ENCODE data around the gene USP43.

The USP43 gene

GRCh38 chr17:9670596-9670995, 25.3 kb downstream of the USP43 start:
- no peak overlapping the region for H3K4me3 ChIP-seq (ENCODE audit: low read length)
- H3K9ac ChIP-seq (ENCODE audit: low read length) = no peak overlapping the region
- no peaks in the 10 kb centered on the region for H3K36me3 ChIP-seq (replicated peaks; ENCODE audit: insufficient read depth, low read length)
- no peak overlapping the region for H2AFZ ChIP-seq (ENCODE audit: low read length)
- no peaks in the 10 kb centered on the region for H4K20me1 ChIP-seq (ENCODE audit: insufficient read depth, low read length)
- no peaks in the 10 kb centered on the region; the same call in 1 of the 2 replicates for H3K27me3 ChIP-seq (replicated peaks; ENCODE audit: insufficient read depth, low read length)
- H3K4me1 ChIP-seq (ENCODE audit: low read length) = no peaks in the 10 kb centered on the region
- H3K79me2 ChIP-seq (ENCODE audit: low read length) = no peaks in the 10 kb centered on the region
- no peaks in the 10 kb centered on the region for H3F3A ChIP-seq (ENCODE audit: insufficient read depth, low read length)
- H3K9me3 ChIP-seq (replicated peaks; ENCODE audit: insufficient read depth, low read length) = no peaks in the 10 kb centered on the region
- no peak overlapping the region for H3K4me2 ChIP-seq (ENCODE audit: low read depth, low read length)
- TF ChIP-seq EZH2phosphoT487 (IDR thresholded peaks at IDR 0.05; ENCODE audit: low read length) = no peak
- no peak for TF ChIP-seq EZH2 (optimal IDR thresholded peaks at IDR 0.05; ENCODE audit: low read depth, low read length)
- no peak for TF ChIP-seq CTCF (IDR thresholded peaks at IDR 0.05; ENCODE audit: low read length)
- DNase-seq = no peak
- H3K27ac ChIP-seq (ENCODE audit: low read length) = no peak overlapping the region
- H3K9me2 ChIP-seq (replicated peaks; ENCODE audit: insufficient read depth, low read length) = no peaks in the 10 kb centered on the region

GRCh38 chr17:9671559-9671958, 26.2 kb downstream of the USP43 start:
- H3K27ac ChIP-seq (ENCODE audit: low read length) = no peak overlapping the region
- no peaks in the 10 kb centered on the region for H3K4me1 ChIP-seq (ENCODE audit: low read length)
- no peaks in the 10 kb centered on the region; the same call in 1 of the 2 replicates for H3K27me3 ChIP-seq (replicated peaks; ENCODE audit: insufficient read depth, low read length)
- no peaks in the 10 kb centered on the region for H4K20me1 ChIP-seq (ENCODE audit: insufficient read depth, low read length)
- no peaks in the 10 kb centered on the region for H3K36me3 ChIP-seq (replicated peaks; ENCODE audit: insufficient read depth, low read length)
- H3K9me2 ChIP-seq (replicated peaks; ENCODE audit: insufficient read depth, low read length) = no peaks in the 10 kb centered on the region
- no peak overlapping the region for H3K4me3 ChIP-seq (ENCODE audit: low read length)
- no peaks in the 10 kb centered on the region for H3K9me3 ChIP-seq (replicated peaks; ENCODE audit: insufficient read depth, low read length)
- H3K79me2 ChIP-seq (ENCODE audit: low read length) = no peaks in the 10 kb centered on the region
- no peak overlapping the region for H2AFZ ChIP-seq (ENCODE audit: low read length)
- no peaks in the 10 kb centered on the region for H3F3A ChIP-seq (ENCODE audit: insufficient read depth, low read length)
- no peak overlapping the region for H3K4me2 ChIP-seq (ENCODE audit: low read depth, low read length)
- TF ChIP-seq CTCF (IDR thresholded peaks at IDR 0.05; ENCODE audit: low read length) = no peak
- TF ChIP-seq EZH2 (optimal IDR thresholded peaks at IDR 0.05; ENCODE audit: low read depth, low read length) = no peak
- TF ChIP-seq EZH2phosphoT487 (IDR thresholded peaks at IDR 0.05; ENCODE audit: low read length) = no peak
- no peak overlapping the region for H3K9ac ChIP-seq (ENCODE audit: low read length)
- DNase-seq = no peak

GRCh38 chr17:9672266-9672665, 26.9 kb downstream of the USP43 start:
- H3K27me3 ChIP-seq (replicated peaks; ENCODE audit: insufficient read depth, low read length) = no peaks in the 10 kb centered on the region; the same call in 1 of the 2 replicates
- H3K27ac ChIP-seq (ENCODE audit: low read length) = no peak overlapping the region
- H3K36me3 ChIP-seq (replicated peaks; ENCODE audit: insufficient read depth, low read length) = no peaks in the 10 kb centered on the region
- no peaks in the 10 kb centered on the region for H3K79me2 ChIP-seq (ENCODE audit: low read length)
- H3K4me3 ChIP-seq (ENCODE audit: low read length) = no peak overlapping the region
- H3K9me2 ChIP-seq (replicated peaks; ENCODE audit: insufficient read depth, low read length) = no peaks in the 10 kb centered on the region
- H3K4me1 ChIP-seq (ENCODE audit: low read length) = no peaks in the 10 kb centered on the region
- no peak overlapping the region for H3K9ac ChIP-seq (ENCODE audit: low read length)
- DNase-seq = no peak
- H3K4me2 ChIP-seq (ENCODE audit: low read depth, low read length) = no peak overlapping the region
- TF ChIP-seq EZH2 (optimal IDR thresholded peaks at IDR 0.05; ENCODE audit: low read depth, low read length) (no peak), EZH2phosphoT487 (IDR thresholded peaks at IDR 0.05; ENCODE audit: low read length) (no peak), CTCF (IDR thresholded peaks at IDR 0.05; ENCODE audit: low read length) (no peak)
- H3K9me3 ChIP-seq (replicated peaks; ENCODE audit: insufficient read depth, low read length) = no peaks in the 10 kb centered on the region
- H4K20me1 ChIP-seq (ENCODE audit: insufficient read depth, low read length) = no peaks in the 10 kb centered on the region
- H2AFZ ChIP-seq (ENCODE audit: low read length) = no peak overlapping the region
- H3F3A ChIP-seq (ENCODE audit: insufficient read depth, low read length) = no peaks in the 10 kb centered on the region

All from MM.1S (cell line).